H1 (cell line): ENCODE results near the gene ESR1.

Experiments used
- CREB1 ChIP-seq: IDR thresholded peaks from 2 replicates; pipeline ENCODE4 v1.6.1; 2012; ENCODE audit warnings: inconsistent platforms
- CTCF ChIP-seq, 3 experiments: IDR thresholded peaks; 1 replicate in 2 of 3; 2 replicates in 1 of 3; pipeline versions ENCODE4 v1.5.1 to v1.6.1; 2011; ENCODE audit warnings: low read length in 3 of 3, mild to moderate bottlenecking in 3 of 3, inconsistent platforms in 2 of 3, low read depth in 1 of 3, moderate library complexity in 1 of 3; ENCODE audit not compliant: insufficient read depth in 1 of 3; ENCODE audit errors: control extremely low read depth in 1 of 3
- EZH2 ChIP-seq: fragments of 200-600 bp; sonication (generic); IDR thresholded peaks from 2 replicates; pipeline ENCODE4 v1.7.1; 2012; ENCODE audit warnings: low read depth, mild to moderate bottlenecking, moderate library complexity, low read length, inconsistent platforms; ENCODE audit not compliant: severe bottlenecking
- PHF8 ChIP-seq: fragments of 200-600 bp; sonication (generic); conservative IDR thresholded peaks from 2 replicates; pipeline ENCODE4 v1.7.1; 2012; ENCODE audit warnings: low read depth, mild to moderate bottlenecking, inconsistent platforms, low read length, moderate library complexity
- POLR2AphosphoS5 ChIP-seq: IDR thresholded peaks from 2 replicates; pipeline ENCODE4 v1.6.1; 2011; ENCODE audit warnings: low read depth, low read length
- POU5F1 ChIP-seq: IDR thresholded peaks from 2 replicates; pipeline ENCODE4 v1.6.1; 2011; ENCODE audit warnings: low read depth, mild to moderate bottlenecking, low read length, moderate library complexity
- SIRT6 ChIP-seq: IDR thresholded peaks from one replicate; pipeline ENCODE4 v1.7.1; 2012; ENCODE audit warnings: low read length, inconsistent platforms
- TAF1 ChIP-seq: IDR thresholded peaks from 2 replicates; pipeline ENCODE4 v1.6.1; 2011; ENCODE audit warnings: mild to moderate bottlenecking, low read depth, low read length
- TBP ChIP-seq: IDR thresholded peaks from 2 replicates; pipeline ENCODE4 v1.6.1; 2011; ENCODE audit warnings: low read depth, low read length, improper control_type of control experiment
- USF2 ChIP-seq: IDR thresholded peaks from 2 replicates; pipeline ENCODE4 v1.6.1; 2011; ENCODE audit warnings: low read length, improper control_type of control experiment
- ZNF274 ChIP-seq: IDR thresholded peaks from 2 replicates; pipeline ENCODE4 v1.7.0; 2012; ENCODE audit warnings: low read length, borderline replicate concordance; ENCODE audit errors: extremely low read depth

- TF ChIP-seq CREB1 (no peak), CTCF (IDR thresholded peaks at IDR 0.05; ENCODE audit: control extremely low read depth in 1 of 3, insufficient read depth in 1 of 3, low read depth in 1 of 3, low read length in 3 of 3) (no peak), SIRT6 (no peak), EZH2 (no peak), POLR2AphosphoS5 (no peak), ZNF274 (no peak), TBP (no peak), POU5F1 (no peak), USF2 (no peak), TAF1 (no peak), PHF8 (no peak)
Observed at GRCh38 chr6:152022303-152022702, 214.8 kb downstream of the ESR1 start.
